CD14-positive monocyte (primary cell): ENCODE results near the gene FAM181B. TPM values are rescaled to one million over a fixed set of nuclear protein-coding genes. Genes with fewer than 3 reads are reported as not detected.

Experiments
- DNase-seq, 3 donors: peaks; one replicate each; pipeline ENCODE4 v3.0.0-alpha.2; 2011 to 2022
- H2AFZ ChIP-seq: 2 replicates; pipeline ENCODE4 v1.6.0; 2012; ENCODE audit warnings: mild to moderate bottlenecking, low read depth, low read length, inconsistent platforms; ENCODE audit not compliant: insufficient read depth, poor library complexity, severe bottlenecking
- H3K27ac ChIP-seq, 2 donors: 1 replicate in 1 of 2; 2 replicates in 1 of 2; pipeline ENCODE4 v1.5.1; 2012 to 2013; ENCODE audit warnings: low read length in 2 of 2, control low read depth in 1 of 2, inconsistent platforms in 1 of 2, low read depth in 1 of 2, mild to moderate bottlenecking in 1 of 2
- H3K27me3 ChIP-seq, 2 donors: one replicate each; pipeline versions ENCODE4 v1.6.0 to v1.6.1; 2011 to 2013; ENCODE audit warnings: low read length in 2 of 2; ENCODE audit not compliant: control insufficient read depth in 2 of 2, insufficient read depth in 2 of 2
- H3K36me3 ChIP-seq, 2 donors: replicated peaks in 1 of 2; 1 replicate in 1 of 2; 2 replicates in 1 of 2; pipeline versions ENCODE4 v1.5.1 to v1.6.1; 2012 to 2013; ENCODE audit warnings: low read length in 2 of 2, control low read depth in 1 of 2, inconsistent platforms in 1 of 2, mild to moderate bottlenecking in 1 of 2; ENCODE audit not compliant: insufficient read depth in 2 of 2, control insufficient read depth in 1 of 2
- H3K4me1 ChIP-seq, 2 donors: 1 replicate in 1 of 2; 2 replicates in 1 of 2; pipeline versions ENCODE4 v1.5.1 to v1.6.1; 2012 to 2013; ENCODE audit warnings: low read length in 2 of 2, control low read depth in 1 of 2, inconsistent platforms in 1 of 2, mild to moderate bottlenecking in 1 of 2, moderate library complexity in 1 of 2; ENCODE audit not compliant: insufficient read depth in 2 of 2, control insufficient read depth in 1 of 2
- H3K4me2 ChIP-seq: replicated peaks from 2 replicates; pipeline ENCODE3; 2012; ENCODE audit warnings: low read length, moderate library complexity, mild to moderate bottlenecking; ENCODE audit not compliant: poor library complexity, severe bottlenecking; ENCODE audit errors: extremely low read depth
- H3K4me3 ChIP-seq, 3 experiments: fragments of 200-600 bp in 1 of 3; sonication (generic) in 1 of 3; replicated peaks in 1 of 3; 1 replicate in 2 of 3; 2 replicates in 1 of 3; pipeline ENCODE4 v1.5.1; 2011 to 2013; ENCODE audit warnings: low read length in 3 of 3, mild to moderate bottlenecking in 3 of 3, control low read depth in 2 of 3, low read depth in 2 of 3, inconsistent platforms in 1 of 3, moderate library complexity in 1 of 3
- H3K79me2 ChIP-seq: 2 replicates; pipeline ENCODE4 v1.6.0; 2012; ENCODE audit warnings: mild to moderate bottlenecking, control low read depth, inconsistent platforms, low read length, moderate library complexity; ENCODE audit not compliant: insufficient read depth
- H3K9ac ChIP-seq: 2 replicates; pipeline ENCODE4 v1.6.0; 2017; ENCODE audit warnings: low read length, mild to moderate bottlenecking; ENCODE audit not compliant: insufficient read depth, poor library complexity, severe bottlenecking
- H3K9me3 ChIP-seq, 2 donors: replicated peaks in 1 of 2; 1 replicate in 1 of 2; 2 replicates in 1 of 2; pipeline versions ENCODE4 v1.5.1 to v1.6.1; 2012 to 2013; ENCODE audit warnings: low read length in 2 of 2, control low read depth in 1 of 2; ENCODE audit not compliant: control insufficient read depth in 1 of 2, insufficient read depth in 1 of 2
- H4K20me1 ChIP-seq: 2 replicates; pipeline ENCODE4 v1.6.0; 2012; ENCODE audit warnings: mild to moderate bottlenecking, low read length, control low read depth, moderate library complexity; ENCODE audit not compliant: insufficient read depth
- H3K27ac Mint-ChIP-seq, 7 donors: one replicate each; pipeline ENCODE4 v1.8.0; 2020; ENCODE audit warnings: mild to moderate bottlenecking in 7 of 7, mixed read lengths in 7 of 7, moderate library complexity in 6 of 7, inconsistent platforms in 2 of 7
- H3K27me3 Mint-ChIP-seq, 3 donors: one replicate each; pipeline ENCODE4 v1.8.0; 2021 to 2022; ENCODE audit warnings: low read depth in 3 of 3, mild to moderate bottlenecking in 3 of 3, mixed read lengths in 3 of 3, moderate library complexity in 3 of 3, inconsistent platforms in 1 of 3
- H3K36me3 Mint-ChIP-seq, 2 donors: one replicate each; pipeline ENCODE4 v1.8.0; 2020; ENCODE audit warnings: mixed read lengths in 2 of 2, inconsistent platforms in 1 of 2, mild to moderate bottlenecking in 1 of 2
- H3K4me1 Mint-ChIP-seq: one replicate; pipeline ENCODE4 v1.8.0; 2020; ENCODE audit warnings: mild to moderate bottlenecking, mixed read lengths
- H3K4me3 Mint-ChIP-seq, 2 donors: one replicate each; pipeline ENCODE4 v1.8.0; 2020; ENCODE audit warnings: mild to moderate bottlenecking in 2 of 2, mixed read lengths in 2 of 2, moderate library complexity in 1 of 2
- H3K9me3 Mint-ChIP-seq, 7 donors: one replicate each; pipeline ENCODE4 v1.8.0; 2020 to 2022; ENCODE audit warnings: mixed read lengths in 7 of 7, mild to moderate bottlenecking in 6 of 7, moderate library complexity in 6 of 7, inconsistent platforms in 2 of 7
- WGBS: methylation state at CpG from one replicate; pipeline ENCODE4 v1.1.5; 2013; ENCODE audit warnings: missing lambda C conversion rate; ENCODE audit not compliant: insufficient coverage; 5-methylcytosine and 5-hydroxymethylcytosine counted together
- intact Hi-C, 2 donors: fragments of 100-400 bp; cut with micrococcal nuclease; formaldehyde crosslinking; loops; one replicate each; pipeline versions ENCODE4 v1.15.0 to v1.15.1; 2023
- polyA plus RNA-seq, 3 donors: library from polyadenylated mRNA; depleted of rRNA in 1 of 3; unstranded in 2 of 3; stranded (reverse) in 1 of 3; fragments of 300-500 nt in 2 of 3; fragments of >200 nt in 1 of 3; fragmentation: Illumina TruSeq in 2 of 3; gene quantifications; 1 replicate in 2 of 3; 2 replicates in 1 of 3; pipeline ENCODE4 v1.2.3, GENCODE V29; 2012 to 2021
- TF ChIP-seq, protein P1 (sequence below): fragments of 200-600 bp; IDR thresholded peaks from one replicate; pipeline ENCODE4 v1.8.0; 2022; ENCODE audit warnings: antibody characterized with exemption, mild to moderate bottlenecking

Gene FAM181B
- polyA plus RNA-seq, 3 donors, result not detected

- no peak overlapping the region for H3K27ac Mint-ChIP-seq
These were observed 11.4 kb downstream of the FAM181B start for GRCh38 chr11:82722231-82722630.

DNA sequence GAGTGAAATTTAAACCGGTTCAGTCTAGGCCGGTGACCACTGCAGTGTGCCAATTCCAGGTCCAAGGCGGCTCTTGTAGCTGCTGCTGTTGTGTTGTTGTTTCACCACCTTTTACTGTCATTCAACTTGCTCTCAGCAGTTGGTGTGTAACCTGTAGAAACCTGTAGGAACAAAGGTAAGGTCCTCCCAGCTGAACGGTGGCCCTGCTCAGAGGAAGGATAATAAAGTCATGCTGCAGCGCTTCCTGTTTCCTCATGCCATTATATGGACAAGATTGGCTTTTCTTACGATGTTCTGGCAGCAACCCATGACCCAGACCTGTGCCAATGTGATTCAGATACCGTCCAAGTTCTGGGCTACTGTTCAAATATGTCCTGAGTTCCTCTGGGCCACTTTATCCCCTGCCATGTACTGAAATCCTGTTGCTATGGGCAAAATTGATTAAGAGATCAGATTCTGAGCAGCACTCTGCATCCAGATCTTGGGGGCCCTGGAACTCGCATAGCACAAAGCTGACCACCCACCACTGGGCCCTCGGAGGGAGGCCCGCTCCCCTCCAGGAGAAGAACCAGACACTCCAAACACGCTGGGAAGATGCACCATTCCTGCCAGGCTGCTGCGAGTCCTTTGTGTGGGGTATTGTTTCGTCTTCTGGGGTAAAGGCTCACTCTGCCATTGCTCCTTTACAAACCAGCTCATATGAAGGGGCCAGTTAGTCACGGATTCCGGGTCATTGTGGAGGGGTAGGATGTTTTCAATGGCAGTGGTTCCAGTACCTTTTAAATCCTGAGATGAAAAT is 13.2 kb downstream of the FAM181B start:
- DNase-seq, result no peak
- Histone ChIP-seq H3K36me3 (no peaks in the 10 kb centered on the region), H3K27me3 (no peaks in the 10 kb centered on the region), H3K27ac (no peak overlapping the region), H3K9ac (no peak overlapping the region), H3K4me3 (no peak overlapping the region), H3K4me1 (no peaks in the 10 kb centered on the region), H3K79me2 (no peaks in the 10 kb centered on the region), H2AFZ (no peak overlapping the region), H3K9me3 (no peaks in the 10 kb centered on the region), H3K4me2 (no peak overlapping the region), H4K20me1 (no peaks in the 10 kb centered on the region)
- WGBS, result 71% methylated on average over 6 of the region's 15 CpGs
- Mint-ChIP-seq H3K27ac (peak overlapping the region in 1 of 7 donors; percentile 23), H3K9me3 (peaks cover 0 to 2% (median 0%) of the 10 kb centered on the region in 7 donors), H3K4me1 (peaks cover 2% of the 10 kb centered on the region), H3K27me3 (peaks cover 3 to 8% (median 4%) of the 10 kb centered on the region in 3 donors), H3K4me3 (no peak overlapping the region), H3K36me3 (no peaks in the 10 kb centered on the region)
- intact Hi-C loops, result no loop called here
- TF ChIP-seq, protein P1, sequence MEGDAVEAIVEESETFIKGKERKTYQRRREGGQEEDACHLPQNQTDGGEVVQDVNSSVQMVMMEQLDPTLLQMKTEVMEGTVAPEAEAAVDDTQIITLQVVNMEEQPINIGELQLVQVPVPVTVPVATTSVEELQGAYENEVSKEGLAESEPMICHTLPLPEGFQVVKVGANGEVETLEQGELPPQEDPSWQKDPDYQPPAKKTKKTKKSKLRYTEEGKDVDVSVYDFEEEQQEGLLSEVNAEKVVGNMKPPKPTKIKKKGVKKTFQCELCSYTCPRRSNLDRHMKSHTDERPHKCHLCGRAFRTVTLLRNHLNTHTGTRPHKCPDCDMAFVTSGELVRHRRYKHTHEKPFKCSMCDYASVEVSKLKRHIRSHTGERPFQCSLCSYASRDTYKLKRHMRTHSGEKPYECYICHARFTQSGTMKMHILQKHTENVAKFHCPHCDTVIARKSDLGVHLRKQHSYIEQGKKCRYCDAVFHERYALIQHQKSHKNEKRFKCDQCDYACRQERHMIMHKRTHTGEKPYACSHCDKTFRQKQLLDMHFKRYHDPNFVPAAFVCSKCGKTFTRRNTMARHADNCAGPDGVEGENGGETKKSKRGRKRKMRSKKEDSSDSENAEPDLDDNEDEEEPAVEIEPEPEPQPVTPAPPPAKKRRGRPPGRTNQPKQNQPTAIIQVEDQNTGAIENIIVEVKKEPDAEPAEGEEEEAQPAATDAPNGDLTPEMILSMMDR, result no peak

More at GRCh38 chr11:82722231-82722630, 11.4 kb downstream of the FAM181B start:
- H3K36me3 ChIP-seq, result no peaks in the 10 kb centered on the region
- peaks cover 0 to 3% of the 10 kb centered on the region in 2 donors for H3K27me3 ChIP-seq
- DNase-seq, result no peak
- H3K4me2 ChIP-seq, result no peak overlapping the region
- Mint-ChIP-seq H3K4me3 (no peak overlapping the region), H3K9me3 (peaks cover 0 to 2% (median 0%) of the 10 kb centered on the region in 7 donors), H3K4me1 (peaks cover 2% of the 10 kb centered on the region), H3K27me3 (peaks cover 4 to 17% (median 10%) of the 10 kb centered on the region in 3 donors), H3K36me3 (no peaks in the 10 kb centered on the region)
- H3K27ac ChIP-seq, result no peak overlapping the region
- TF ChIP-seq, protein P1, result no peak
- H3K9ac ChIP-seq, result no peak overlapping the region
- no peak overlapping the region for H2AFZ ChIP-seq
- H3K79me2 ChIP-seq, result no peaks in the 10 kb centered on the region
- intact Hi-C loops, result no loop called here
- H4K20me1 ChIP-seq, result no peaks in the 10 kb centered on the region
- no peaks in the 10 kb centered on the region for H3K4me1 ChIP-seq
- no peaks in the 10 kb centered on the region for H3K9me3 ChIP-seq
- H3K4me3 ChIP-seq, result no peak overlapping the region
